GM21381 (cell line): ENCODE data around the gene C6orf58.

ENCODE experiments used
- ATAC-seq: cut with Tn5 transposase; IDR thresholded peaks from one replicate; pipeline ENCODE4 v1.9.1; 2021; ENCODE audit warnings: mild to moderate bottlenecking, moderate library complexity; ENCODE audit not compliant: unreplicated experiment

The C6orf58 gene

DNA sequence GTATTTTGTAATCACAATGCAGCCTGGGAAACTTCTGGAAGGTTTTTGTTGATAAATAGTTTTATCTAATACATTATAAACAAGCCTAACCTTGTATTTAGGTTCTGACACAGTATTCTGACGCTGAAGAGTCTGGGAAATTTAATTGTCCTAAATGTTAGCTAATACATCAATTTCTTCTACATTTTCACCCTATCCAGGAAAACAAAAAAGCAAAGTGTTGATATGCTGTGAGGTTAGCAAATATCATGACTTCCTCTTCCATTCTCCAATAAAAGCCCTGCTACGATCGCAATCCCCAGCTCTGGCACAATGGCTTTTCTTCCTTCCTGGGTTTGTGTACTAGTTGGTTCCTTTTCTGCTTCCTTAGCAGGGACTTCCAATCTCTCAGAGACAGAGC lies at the start of gene C6orf58:
C6orf58 (plus strand) TSS at position 301 of the 400 bp plus-strand sequence; CDS start at position 313, 12 bp downstream.
- no peak for ATAC-seq

DNA sequence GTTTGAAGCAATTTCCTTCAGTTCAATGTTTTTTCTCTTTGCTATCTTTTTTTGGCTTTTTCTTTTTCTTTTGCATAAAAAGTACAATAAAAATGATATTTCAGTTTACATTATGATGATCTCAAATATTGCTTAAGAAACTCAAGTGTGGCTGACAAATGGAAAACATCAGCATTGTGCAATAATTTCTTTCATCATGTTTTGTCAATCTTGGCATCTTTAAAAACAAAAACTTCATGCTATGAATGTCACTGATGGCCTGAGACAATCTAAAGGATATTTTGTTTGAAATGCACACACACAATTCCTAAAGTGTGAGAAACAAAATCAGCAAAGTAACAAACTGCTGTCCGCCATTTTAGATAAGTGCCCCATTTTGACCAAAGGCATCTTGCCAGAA lies 44.0 kb upstream of the C6orf58 start:
- no peak for ATAC-seq

DNA sequence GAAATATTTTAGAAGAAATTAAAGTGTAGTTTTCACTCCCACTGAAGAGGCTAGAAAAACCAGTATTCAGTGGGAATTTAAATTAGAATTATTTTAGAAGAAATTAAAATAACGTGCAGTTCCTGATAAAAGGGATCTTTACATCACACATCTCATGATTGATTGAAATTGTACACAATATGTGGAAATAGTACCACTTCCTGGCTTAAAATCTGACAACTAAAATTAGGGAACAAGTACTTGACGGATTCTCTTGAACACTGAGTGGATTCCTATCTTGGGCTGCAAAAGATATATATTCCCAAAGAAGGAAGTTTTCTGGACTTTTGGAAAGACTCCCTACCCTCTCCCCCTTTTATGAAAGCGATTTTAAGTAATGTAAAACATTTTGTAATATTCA lies 43.2 kb upstream of the C6orf58 start:
- no peak for ATAC-seq

- no peak for ATAC-seq
These were observed 38.2 kb upstream of the C6orf58 start for GRCh38 chr6:127538750-127539264.

- ATAC-seq, result peak; percentile 61
These were observed 37.7 kb upstream of the C6orf58 start for GRCh38 chr6:127539272-127539671.

GRCh38 chr6:127547215-127547614 lies 29.8 kb upstream of the C6orf58 start:
- peak; percentile 63 for ATAC-seq

GRCh38 chr6:127547904-127548649 lies 28.9 kb upstream of the C6orf58 start:
- no peak for ATAC-seq

DNA sequence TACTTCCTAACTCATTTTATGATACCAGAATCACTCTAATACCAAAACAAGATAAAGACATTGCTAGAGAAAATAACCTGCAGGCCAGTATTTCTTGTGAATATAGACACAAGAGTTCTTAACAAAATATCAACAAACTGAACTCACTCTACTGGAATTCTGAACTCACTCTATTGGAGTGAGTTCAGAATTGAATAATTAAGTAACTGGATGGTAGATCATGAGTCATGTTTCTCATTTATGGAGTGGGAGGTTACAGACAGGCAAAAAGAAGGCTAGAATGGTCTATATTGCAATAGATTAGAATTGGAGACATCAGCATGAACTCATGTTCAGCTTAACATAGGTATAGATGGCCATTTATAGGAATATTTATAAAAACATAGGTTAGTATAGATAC lies 26.6 kb upstream of the C6orf58 start:
- ATAC-seq, result no peak

DNA sequence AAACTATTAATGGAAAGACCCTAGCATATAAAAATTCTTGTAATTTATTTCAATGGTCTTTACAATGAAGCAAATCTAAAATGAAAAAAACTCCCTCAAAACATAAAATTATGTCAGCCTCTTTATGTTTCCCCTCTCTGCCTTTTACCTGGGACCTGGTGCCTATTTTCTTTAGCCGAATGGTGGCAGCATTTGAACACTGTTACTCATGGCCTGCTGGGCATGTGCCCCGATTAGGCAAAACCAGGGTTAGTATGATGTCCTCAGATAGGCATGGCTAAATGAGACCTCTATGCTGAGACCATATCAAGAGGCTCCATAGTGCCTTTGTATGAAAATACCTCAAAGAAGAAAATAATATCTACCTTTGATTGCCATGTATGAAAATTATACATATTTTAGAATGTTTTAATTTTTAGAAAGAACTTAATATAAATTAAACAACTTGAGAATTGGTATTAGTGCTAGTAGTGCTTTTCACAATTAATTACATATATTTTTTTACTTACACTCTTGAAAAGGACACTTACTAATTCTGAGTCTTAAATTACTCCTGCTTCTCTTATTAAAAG lies 22.5 kb upstream of the C6orf58 start:
- ATAC-seq, result no peak

DNA sequence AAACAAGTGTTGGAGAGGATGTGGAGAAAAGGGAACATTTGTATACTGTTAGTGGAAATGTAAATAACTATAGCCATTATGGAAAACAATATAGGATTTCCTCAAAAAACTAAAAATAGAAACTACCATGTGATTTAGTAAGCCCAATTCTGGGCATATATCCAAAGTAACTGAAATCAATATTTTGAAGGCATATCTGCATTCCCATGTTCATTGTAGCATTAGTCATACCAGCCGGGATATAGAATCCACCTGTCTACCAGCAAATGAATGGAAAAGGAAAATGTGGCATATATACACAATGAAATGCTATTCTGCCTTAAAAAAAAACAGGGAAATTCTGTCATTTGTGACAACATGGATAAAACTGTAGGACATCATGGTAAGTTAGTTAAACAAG lies 15.3 kb upstream of the C6orf58 start:
- no peak for ATAC-seq

- no peak for ATAC-seq
These were observed 12.2 kb upstream of the C6orf58 start for GRCh38 chr6:127564761-127565160.

- ATAC-seq, result no peak
These were observed 10.9 kb upstream of the C6orf58 start for GRCh38 chr6:127566119-127566518.

DNA sequence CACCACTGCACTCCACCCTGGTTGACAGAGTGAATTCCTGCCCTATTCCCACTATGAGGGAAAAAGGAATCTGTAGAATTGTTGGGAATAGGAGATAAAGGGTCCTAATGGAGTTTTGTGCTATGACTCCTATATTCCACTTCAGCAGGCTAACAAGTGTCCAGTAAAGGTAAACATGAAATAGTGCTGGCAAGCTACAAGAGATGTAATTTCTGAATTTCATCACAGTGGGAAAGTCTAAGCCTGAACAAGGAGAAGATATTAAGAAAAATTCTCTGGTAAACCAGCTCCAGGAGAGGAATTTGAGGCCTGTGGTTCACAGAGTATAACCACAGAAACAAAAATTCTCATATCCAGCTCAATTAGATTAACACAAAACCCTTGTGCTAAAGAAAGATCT lies 10.3 kb upstream of the C6orf58 start:
- ATAC-seq, result no peak

DNA sequence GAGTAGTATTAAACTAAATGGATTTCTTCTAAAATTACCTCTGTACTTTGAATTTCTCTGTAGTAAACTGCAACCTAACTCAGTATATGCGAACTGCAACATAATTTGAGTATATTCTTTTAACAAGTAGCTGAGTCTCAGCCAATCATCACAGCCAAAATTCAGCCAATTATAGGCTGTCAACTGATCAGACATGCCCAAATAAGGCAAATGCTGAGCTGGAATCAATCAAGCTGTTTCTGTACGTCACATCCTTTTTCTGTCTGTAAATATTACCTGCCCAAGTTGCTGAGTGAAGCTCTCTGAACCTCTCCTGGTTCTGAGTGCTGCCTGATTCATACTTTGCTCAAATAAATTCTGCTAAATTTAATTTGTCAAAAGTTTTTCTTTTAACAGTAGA lies 9.5 kb upstream of the C6orf58 start:
- ATAC-seq, result no peak

GRCh38 chr6:127570739-127571389 lies 6.1 kb upstream of the C6orf58 start:
- ATAC-seq, result peak; percentile 80

GRCh38 chr6:127578900-127579299 lies 1.9 kb downstream of the C6orf58 start:
- ATAC-seq, result no peak

DNA sequence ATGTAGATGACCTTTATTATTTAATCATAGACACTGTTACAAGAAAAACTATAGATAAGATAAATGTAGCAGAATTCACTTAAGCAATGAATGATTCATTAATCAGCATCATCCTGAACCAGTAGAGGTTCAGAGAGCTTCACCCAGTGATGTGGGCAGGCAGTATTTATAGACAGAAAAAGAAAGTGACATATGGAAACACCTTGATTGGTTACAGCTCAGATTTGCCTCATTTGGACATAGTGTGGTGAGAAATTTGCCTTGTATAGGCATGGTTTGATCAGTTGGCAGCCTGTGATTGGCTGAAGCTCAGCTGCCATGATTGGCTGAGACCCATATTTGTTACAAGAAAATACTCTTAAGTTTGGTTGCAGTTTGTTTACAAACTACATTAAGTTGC lies 4.6 kb downstream of the C6orf58 start:
- ATAC-seq, result no peak

DNA sequence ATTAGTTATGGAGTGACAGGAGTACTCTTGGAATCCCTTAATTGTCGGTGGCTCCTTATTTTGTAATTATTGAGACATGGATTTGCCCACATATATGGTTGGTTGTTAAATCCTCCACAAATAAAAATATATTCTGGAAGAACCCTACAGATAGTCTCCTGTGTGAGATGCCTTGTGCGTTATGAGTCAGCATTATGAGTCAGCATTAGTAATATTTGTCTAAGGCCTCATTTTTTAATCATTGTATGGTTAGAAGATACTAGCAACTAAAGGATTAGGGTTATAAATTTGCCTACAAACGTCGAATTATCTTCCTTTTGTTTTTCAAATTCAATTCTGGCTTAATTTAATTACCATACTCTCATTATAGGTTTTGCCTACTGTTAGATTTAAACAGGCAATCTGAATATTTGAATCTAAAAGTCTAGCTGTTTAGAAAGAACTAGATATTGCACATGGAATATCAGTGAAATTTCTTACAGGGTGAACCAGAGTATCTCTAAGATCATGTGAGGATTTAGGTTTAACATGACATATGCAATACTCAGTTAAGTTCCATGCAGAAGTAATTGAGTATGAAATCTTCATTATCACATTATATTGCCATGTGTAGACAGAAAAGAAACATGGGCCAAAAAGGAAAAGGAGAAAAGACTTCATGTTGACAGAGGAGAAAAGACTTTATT lies 5.9 kb downstream of the C6orf58 start:
- ATAC-seq, result no peak

GRCh38 chr6:127585123-127585522 lies 8.1 kb downstream of the C6orf58 start:
- no peak for ATAC-seq

DNA sequence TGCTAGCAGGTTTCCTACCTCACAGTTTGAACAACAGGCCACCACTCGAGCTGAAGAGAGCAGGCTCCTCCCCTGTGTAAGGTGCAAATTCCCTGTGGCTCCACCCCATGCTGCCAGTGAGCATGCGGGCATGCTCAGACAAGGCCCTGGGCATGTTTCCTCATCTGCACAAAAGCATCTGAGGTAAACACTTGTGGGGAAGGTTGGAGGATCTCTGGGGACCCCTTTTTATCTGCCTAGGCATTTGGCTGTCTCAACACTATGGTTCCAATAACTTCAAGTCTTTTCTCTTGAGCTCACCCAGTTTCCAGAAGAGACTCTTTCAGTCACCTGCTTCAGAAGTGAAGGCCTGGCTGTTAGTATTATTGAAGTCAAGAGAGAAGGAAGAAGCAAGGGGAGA lies 9.4 kb downstream of the C6orf58 start:
- no peak for ATAC-seq

GRCh38 chr6:127587875-127588274 lies 10.9 kb downstream of the C6orf58 start:
- ATAC-seq, result no peak
